Stimulated activated CD8-positive, alpha-beta memory T cell treated with anti-CD3 and anti-CD28 coated beads, Interleukin-7, amount 100 ng/mL, for 4 hours (primary cell): ENCODE data around the gene SBF2.

Experiments used
- DNase-seq, 2 donors: peaks; one replicate each; pipeline ENCODE4 v3.0.0-alpha.2; 2020; ENCODE audit warnings: low read depth in 2 of 2

Gene SBF2

GRCh38 chr11:9774109-9774508, 519.9 kb downstream of the SBF2 start:
- no peak for DNase-seq

- DNase-seq = no peak
Measured at GRCh38 chr11:9773524-9773923, 520.5 kb downstream of the SBF2 start.

- no peak for DNase-seq
Measured at GRCh38 chr11:9772218-9772617, 521.8 kb downstream of the SBF2 start.

GRCh38 chr11:9771071-9771511, 522.9 kb downstream of the SBF2 start:
- DNase-seq = no peak

GRCh38 chr11:9769621-9770020, 524.4 kb downstream of the SBF2 start:
- no peak for DNase-seq

GRCh38 chr11:9765320-9766101, 528.5 kb downstream of the SBF2 start:
- no peak for DNase-seq

- no peak for DNase-seq
Measured at GRCh38 chr11:9763301-9763700, 530.7 kb downstream of the SBF2 start.

- no peak for DNase-seq
Measured at GRCh38 chr11:9762531-9762930, 531.5 kb downstream of the SBF2 start.

GRCh38 chr11:9761441-9761945, 532.5 kb downstream of the SBF2 start:
- DNase-seq = no peak

- no peak for DNase-seq
Measured at GRCh38 chr11:9760193-9760575, 533.8 kb downstream of the SBF2 start.

- peak; percentile 94 to 98 for DNase-seq
Measured at GRCh38 chr11:9759519-9760192, 534.4 kb downstream of the SBF2 start.

- peak in 1 of 2 donors; percentile 43 for DNase-seq
Measured at GRCh38 chr11:9758637-9759518, 535.1 kb downstream of the SBF2 start.

GRCh38 chr11:9757809-9758636, 536.0 kb downstream of the SBF2 start:
- DNase-seq = peak; percentile 85 to 92

GRCh38 chr11:9756878-9757277, 537.1 kb downstream of the SBF2 start:
- DNase-seq = no peak

GRCh38 chr11:9756461-9756860, 537.6 kb downstream of the SBF2 start:
- DNase-seq = no peak

GRCh38 chr11:9755561-9756185, 538.3 kb downstream of the SBF2 start:
- no peak for DNase-seq

GRCh38 chr11:9754010-9754471, 540.0 kb downstream of the SBF2 start:
- no peak for DNase-seq

GRCh38 chr11:9753021-9753420, 541.0 kb downstream of the SBF2 start:
- no peak for DNase-seq

- no peak for DNase-seq
Measured at GRCh38 chr11:9752091-9752490, 541.9 kb downstream of the SBF2 start.

GRCh38 chr11:9750551-9750950, 543.5 kb downstream of the SBF2 start:
- no peak for DNase-seq
